WTC11 (cell line): ENCODE measurements around the gene ZNF76.
A peak's percentile ranks its signal among the peaks of the same experiment; 100 is the strongest.

Experiments used
- CREM ChIP-seq: sonication (generic); formaldehyde crosslinking; IDR thresholded peaks from 2 replicates; pipeline ENCODE4 v1.8.1; 2022; ENCODE audit warnings: mild to moderate bottlenecking, missing genetic modification reagents, moderate library complexity
- ETV6 ChIP-seq: sonication (generic); formaldehyde crosslinking; IDR thresholded peaks from 2 replicates; pipeline ENCODE4 v1.8.1; 2022; ENCODE audit warnings: mild to moderate bottlenecking, missing genetic modification reagents
- FOXP1 ChIP-seq: sonication (generic); formaldehyde crosslinking; IDR thresholded peaks from 2 replicates; pipeline ENCODE4 v1.8.0; 2022; ENCODE audit warnings: missing genetic modification reagents, mild to moderate bottlenecking, moderate library complexity, borderline replicate concordance
- NFE2L1 ChIP-seq: sonication (generic); formaldehyde crosslinking; IDR thresholded peaks from 2 replicates; pipeline ENCODE4 v1.8.1; 2023; ENCODE audit warnings: missing genetic modification reagents
- NR1H2 ChIP-seq: sonication (generic); formaldehyde crosslinking; IDR thresholded peaks from 2 replicates; pipeline ENCODE4 v1.9.0; 2021; ENCODE audit warnings: mild to moderate bottlenecking, moderate library complexity, missing genetic modification reagents
- NR2C2 ChIP-seq: sonication (generic); formaldehyde crosslinking; IDR thresholded peaks from 2 replicates; pipeline ENCODE4 v1.8.0; 2022; ENCODE audit warnings: mild to moderate bottlenecking, missing genetic modification reagents
- NR3C1 ChIP-seq: sonication (generic); formaldehyde crosslinking; conservative IDR thresholded peaks from 2 replicates; pipeline ENCODE4 v1.8.1; 2023; ENCODE audit warnings: low read depth, mild to moderate bottlenecking, missing genetic modification reagents
- ZBTB21 ChIP-seq: sonication (generic); formaldehyde crosslinking; IDR thresholded peaks from 2 replicates; pipeline ENCODE4 v1.8.1; 2023; ENCODE audit warnings: mild to moderate bottlenecking, missing genetic modification reagents, borderline replicate concordance
- TF ChIP-seq, protein P1 (sequence below): fragments of 200-600 bp; IDR thresholded peaks from 2 replicates; pipeline ENCODE4 v1.8.0; 2022; ENCODE audit warnings: antibody characterized with exemption
- TF ChIP-seq, protein P2 (sequence below): sonication (generic); formaldehyde crosslinking; IDR thresholded peaks from 2 replicates; pipeline ENCODE4 v1.8.1; 2022; ENCODE audit warnings: mild to moderate bottlenecking, moderate library complexity, missing genetic modification reagents
- TF ChIP-seq, protein P3 (sequence below): sonication (generic); formaldehyde crosslinking; IDR thresholded peaks from 2 replicates; pipeline ENCODE4 v1.8.0; 2022; ENCODE audit warnings: mild to moderate bottlenecking, missing genetic modification reagents

DNA sequence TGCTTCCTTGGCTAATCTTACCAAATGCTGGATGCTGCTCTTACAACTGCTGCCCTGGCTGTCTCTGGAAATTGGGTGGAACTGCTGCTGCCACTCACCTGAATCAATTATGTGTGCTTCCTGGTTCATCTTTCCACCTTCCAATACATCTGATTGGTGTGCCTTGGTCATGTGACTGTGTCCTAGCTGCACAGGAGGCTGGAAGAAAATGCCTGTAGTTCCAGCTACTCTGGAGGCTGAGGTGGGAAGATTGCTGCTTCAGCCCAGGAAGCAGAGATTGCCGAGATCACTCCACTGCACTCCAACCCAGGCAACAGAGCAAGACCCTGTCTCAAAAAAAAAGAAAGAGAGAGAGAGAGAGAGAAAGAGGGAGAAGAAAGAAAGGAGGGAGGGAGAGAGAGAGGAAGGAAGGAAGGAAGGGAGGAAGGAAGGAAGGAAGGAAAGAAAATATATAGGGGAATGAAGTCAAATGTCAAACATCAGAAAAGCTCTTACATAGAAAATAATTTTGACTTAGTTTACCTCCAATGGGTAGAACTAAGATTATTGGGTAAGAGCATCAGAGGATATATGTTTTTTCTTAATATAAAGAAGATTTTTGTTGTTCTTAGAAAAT, 68.7 kb downstream of the ZNF76 start:
- no peak for TF ChIP-seq NR1H2 (CRISPR knock-in tag)
- TF ChIP-seq, protein P1, sequence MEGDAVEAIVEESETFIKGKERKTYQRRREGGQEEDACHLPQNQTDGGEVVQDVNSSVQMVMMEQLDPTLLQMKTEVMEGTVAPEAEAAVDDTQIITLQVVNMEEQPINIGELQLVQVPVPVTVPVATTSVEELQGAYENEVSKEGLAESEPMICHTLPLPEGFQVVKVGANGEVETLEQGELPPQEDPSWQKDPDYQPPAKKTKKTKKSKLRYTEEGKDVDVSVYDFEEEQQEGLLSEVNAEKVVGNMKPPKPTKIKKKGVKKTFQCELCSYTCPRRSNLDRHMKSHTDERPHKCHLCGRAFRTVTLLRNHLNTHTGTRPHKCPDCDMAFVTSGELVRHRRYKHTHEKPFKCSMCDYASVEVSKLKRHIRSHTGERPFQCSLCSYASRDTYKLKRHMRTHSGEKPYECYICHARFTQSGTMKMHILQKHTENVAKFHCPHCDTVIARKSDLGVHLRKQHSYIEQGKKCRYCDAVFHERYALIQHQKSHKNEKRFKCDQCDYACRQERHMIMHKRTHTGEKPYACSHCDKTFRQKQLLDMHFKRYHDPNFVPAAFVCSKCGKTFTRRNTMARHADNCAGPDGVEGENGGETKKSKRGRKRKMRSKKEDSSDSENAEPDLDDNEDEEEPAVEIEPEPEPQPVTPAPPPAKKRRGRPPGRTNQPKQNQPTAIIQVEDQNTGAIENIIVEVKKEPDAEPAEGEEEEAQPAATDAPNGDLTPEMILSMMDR = no peak
- TF ChIP-seq FOXP1 (CRISPR knock-in tag) = no peak
- TF ChIP-seq NR3C1 = no peak
- TF ChIP-seq NFE2L1 (CRISPR knock-in tag) = no peak
- TF ChIP-seq, protein P2, sequence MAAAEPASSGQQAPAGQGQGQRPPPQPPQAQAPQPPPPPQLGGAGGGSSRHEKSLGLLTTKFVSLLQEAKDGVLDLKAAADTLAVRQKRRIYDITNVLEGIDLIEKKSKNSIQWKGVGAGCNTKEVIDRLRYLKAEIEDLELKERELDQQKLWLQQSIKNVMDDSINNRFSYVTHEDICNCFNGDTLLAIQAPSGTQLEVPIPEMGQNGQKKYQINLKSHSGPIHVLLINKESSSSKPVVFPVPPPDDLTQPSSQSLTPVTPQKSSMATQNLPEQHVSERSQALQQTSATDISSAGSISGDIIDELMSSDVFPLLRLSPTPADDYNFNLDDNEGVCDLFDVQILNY (CRISPR knock-in tag) = no peak
- TF ChIP-seq, protein P3, sequence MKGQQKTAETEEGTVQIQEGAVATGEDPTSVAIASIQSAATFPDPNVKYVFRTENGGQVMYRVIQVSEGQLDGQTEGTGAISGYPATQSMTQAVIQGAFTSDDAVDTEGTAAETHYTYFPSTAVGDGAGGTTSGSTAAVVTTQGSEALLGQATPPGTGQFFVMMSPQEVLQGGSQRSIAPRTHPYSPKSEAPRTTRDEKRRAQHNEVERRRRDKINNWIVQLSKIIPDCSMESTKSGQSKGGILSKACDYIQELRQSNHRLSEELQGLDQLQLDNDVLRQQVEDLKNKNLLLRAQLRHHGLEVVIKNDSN (CRISPR knock-in tag) = peak; percentile 56
- no peak for TF ChIP-seq ZBTB21 (CRISPR knock-in tag)
- TF ChIP-seq CREM (CRISPR knock-in tag) = no peak
- TF ChIP-seq ETV6 (CRISPR knock-in tag) = no peak
- TF ChIP-seq NR2C2 = no peak
